Measurements from ENCODE around the gene PI4KB. TPM values are rescaled to one million over a fixed set of nuclear protein-coding genes. Genes with fewer than 3 reads are reported as not detected.

PI4KB gene
- total RNA-seq, 1 experiment from 2014 or later = 45.1 TPM

GRCh38 chr1:151368393-151369301 is 41.4 kb upstream of the PI4KB start:
- Histone ChIP-seq H3K4me2 (ENCODE audit: low read length) (no peak overlapping the region), H3K27ac (ENCODE audit: low read depth, low read length) (no peak overlapping the region), H3K27me3 (ENCODE audit: insufficient read depth, low read length) (no peaks in the 10 kb centered on the region), H4K20me1 (ENCODE audit: insufficient read depth) (no peaks in the 10 kb centered on the region), H3K4me1 (ENCODE audit: control insufficient read depth in 1 of 2, insufficient read depth in 2 of 2, low read length in 2 of 2) (peaks cover 0 to 2% of the 10 kb centered on the region in 2 experiments; a peak in 1 of 4 replicates), H3K79me2 (ENCODE audit: insufficient read depth, low read length) (no peaks in the 10 kb centered on the region), H3K36me3 (ENCODE audit: control insufficient read depth in 1 of 2, insufficient read depth in 2 of 2, low read length in 2 of 2) (no peaks in the 10 kb centered on the region), H3K9me3 (ENCODE audit: control insufficient read depth in 1 of 2, insufficient read depth in 1 of 2, low read depth in 1 of 2, low read length in 2 of 2) (no peaks in the 10 kb centered on the region), H3K9me2 (ENCODE audit: insufficient read depth) (no peaks in the 10 kb centered on the region), H2AFZ (ENCODE audit: low read depth, low read length, poor library complexity, severe bottlenecking) (no peak overlapping the region), H3K4me3 (replicated peaks in 1 of 2; ENCODE audit: low read depth in 1 of 2, low read length in 2 of 2) (no peak overlapping the region), H3K9ac (ENCODE audit: low read length) (no peak overlapping the region)
- TF ChIP-seq CTCF (IDR thresholded peaks at IDR 0.05 in 2 of 3, conservative IDR thresholded peaks at IDR 0.05 in 1 of 3; ENCODE audit: borderline replicate concordance in 1 of 3, insufficient read depth in 1 of 3, low read depth in 2 of 3, low read length in 2 of 3) (no peak), CEBPB (IDR thresholded peaks at IDR 0.05; ENCODE audit: low read depth) (no peak), ATF3 (IDR thresholded peaks at IDR 0.05) (no peak), EZH2 (IDR thresholded peaks at IDR 0.05) (no peak), EGR1 (IDR thresholded peaks at IDR 0.05; ENCODE audit: low read depth) (no peak), FOSL1 (IDR thresholded peaks at IDR 0.05; ENCODE audit: low read depth) (no peak), CBX3 (IDR thresholded peaks at IDR 0.05; ENCODE audit: low read depth) (no peak), YY1 (IDR thresholded peaks at IDR 0.05; ENCODE audit: extremely low read depth, insufficient replicate concordance, low read depth, low read length) (no peak), ZFX (IDR thresholded peaks at IDR 0.05) (no peak), EZH2phosphoT487 (IDR thresholded peaks at IDR 0.05; ENCODE audit: borderline replicate concordance) (no peak), SP1 (IDR thresholded peaks at IDR 0.05; ENCODE audit: low read depth) (no peak), RAD21 (IDR thresholded peaks at IDR 0.05; ENCODE audit: low read depth) (no peak), SIN3A (IDR thresholded peaks at IDR 0.05; ENCODE audit: low read depth) (no peak), POLR2A (IDR thresholded peaks at IDR 0.05; ENCODE audit: borderline replicate concordance, extremely low read depth, insufficient read depth, insufficient read length) (no peak)
- TF ChIP-seq, protein P1, sequence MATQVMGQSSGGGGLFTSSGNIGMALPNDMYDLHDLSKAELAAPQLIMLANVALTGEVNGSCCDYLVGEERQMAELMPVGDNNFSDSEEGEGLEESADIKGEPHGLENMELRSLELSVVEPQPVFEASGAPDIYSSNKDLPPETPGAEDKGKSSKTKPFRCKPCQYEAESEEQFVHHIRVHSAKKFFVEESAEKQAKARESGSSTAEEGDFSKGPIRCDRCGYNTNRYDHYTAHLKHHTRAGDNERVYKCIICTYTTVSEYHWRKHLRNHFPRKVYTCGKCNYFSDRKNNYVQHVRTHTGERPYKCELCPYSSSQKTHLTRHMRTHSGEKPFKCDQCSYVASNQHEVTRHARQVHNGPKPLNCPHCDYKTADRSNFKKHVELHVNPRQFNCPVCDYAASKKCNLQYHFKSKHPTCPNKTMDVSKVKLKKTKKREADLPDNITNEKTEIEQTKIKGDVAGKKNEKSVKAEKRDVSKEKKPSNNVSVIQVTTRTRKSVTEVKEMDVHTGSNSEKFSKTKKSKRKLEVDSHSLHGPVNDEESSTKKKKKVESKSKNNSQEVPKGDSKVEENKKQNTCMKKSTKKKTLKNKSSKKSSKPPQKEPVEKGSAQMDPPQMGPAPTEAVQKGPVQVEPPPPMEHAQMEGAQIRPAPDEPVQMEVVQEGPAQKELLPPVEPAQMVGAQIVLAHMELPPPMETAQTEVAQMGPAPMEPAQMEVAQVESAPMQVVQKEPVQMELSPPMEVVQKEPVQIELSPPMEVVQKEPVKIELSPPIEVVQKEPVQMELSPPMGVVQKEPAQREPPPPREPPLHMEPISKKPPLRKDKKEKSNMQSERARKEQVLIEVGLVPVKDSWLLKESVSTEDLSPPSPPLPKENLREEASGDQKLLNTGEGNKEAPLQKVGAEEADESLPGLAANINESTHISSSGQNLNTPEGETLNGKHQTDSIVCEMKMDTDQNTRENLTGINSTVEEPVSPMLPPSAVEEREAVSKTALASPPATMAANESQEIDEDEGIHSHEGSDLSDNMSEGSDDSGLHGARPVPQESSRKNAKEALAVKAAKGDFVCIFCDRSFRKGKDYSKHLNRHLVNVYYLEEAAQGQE (IDR thresholded peaks at IDR 0.05; ENCODE audit: low read depth) = no peak
- TF ChIP-seq, protein P2, sequence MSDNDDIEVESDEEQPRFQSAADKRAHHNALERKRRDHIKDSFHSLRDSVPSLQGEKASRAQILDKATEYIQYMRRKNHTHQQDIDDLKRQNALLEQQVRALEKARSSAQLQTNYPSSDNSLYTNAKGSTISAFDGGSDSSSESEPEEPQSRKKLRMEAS (IDR thresholded peaks at IDR 0.05) = no peak
- intact Hi-C loops (cut with micrococcal nuclease) = no loop called here
- ATAC-seq (no peak), DNase-seq (ENCODE audit: low read depth, low spot score) (no peak)
- RAD21 ChIA-PET (ENCODE audit: low non-redundant PET in 1 of 2, low total read pairs in 2 of 2, uncharacterized antibody in 2 of 2, unreplicated experiment in 2 of 2) = no interaction called here
- POLR2A ChIA-PET = no interaction called here
- CTCF ChIA-PET = interaction anchor here (1.2 kb wide), 1 partner anchor 68 kb away, joined by 3 read pairs; no protein-coding TSS in a partner anchor
- BruUV-seq (replicated peaks) = no TSS peak

Data from HCT116 (cell line).